K562 (cell line): Measurements from ENCODE around the gene SAMD9. TPM values are rescaled to one million over a fixed set of nuclear protein-coding genes. Genes with fewer than 3 reads are reported as not detected.
A peak's percentile ranks its signal among the peaks of the same experiment; 100 is the strongest.

ENCODE experiments used
- ATAC-seq: fragments of 200-7000 bp; cut with Tn5 transposase; 3 replicates; pipeline ENCODE4 v1.9.1; 2020; ENCODE audit warnings: moderate library complexity
- BruUV-seq: library from RNA; stranded (reverse); fragments of 400-500 nt; replicated peaks from 2 replicates; lab custom pipeline; 2021; lab: Mats Ljungman, UMichigan
- CTCF ChIA-PET: fragments of 300-600 bp; formaldehyde crosslinking; extraction: SDS; loops from one replicate; lab custom pipeline; 2021; ENCODE audit warnings: low intra/inter-chr PET ratio; lab: Yijun Ruan, JAX
- POLR2A ChIA-PET: fragments of 300-600, 350-650 bp; sonication (Branson Sonifier 250); formaldehyde crosslinking; extraction: SDS; loops from one replicate; lab custom pipeline; 2021; ENCODE audit warnings: antibody characterized with exemption, inconsistent platforms; lab: Yijun Ruan, JAX
- DNase-seq, 4 experiments: peaks; one replicate each; pipeline versions ENCODE4 v3.0.0 to v3.0.0-alpha.2; 2011 to 2018; ENCODE audit warnings: low spot score in 3 of 4, mixed read lengths in 3 of 4; ENCODE audit errors: extremely low read depth in 1 of 4
- FAIRE-seq: peaks from 2 replicates; lab custom pipeline; 2011; peaks lifted over from hg19 to GRCh38; lab: Jason Lieb, UNC
- H2AFZ ChIP-seq: 2 replicates; pipeline ENCODE4 v1.6.0; 2011; ENCODE audit warnings: low read depth, low read length, control low read depth, inconsistent platforms
- H3K27ac ChIP-seq: fragments of 200-600 bp; 3 replicates; pipeline ENCODE4 v1.8.0; 2011; ENCODE audit warnings: low read depth, mild to moderate bottlenecking, control low read depth, inconsistent platforms, low read length, moderate library complexity, mixed read lengths; ENCODE audit errors: extremely low read depth
- H3K27me3 ChIP-seq, 2 experiments: fragments of 300-600 bp in 1 of 2; 2 replicates in 1 of 2; 3 replicates in 1 of 2; pipeline versions ENCODE4 v1.6.0 to v1.8.0; 2011; ENCODE audit warnings: inconsistent platforms in 2 of 2, low read length in 2 of 2, mild to moderate bottlenecking in 1 of 2, mixed read lengths in 1 of 2, moderate library complexity in 1 of 2; ENCODE audit not compliant: control insufficient read depth in 2 of 2, insufficient read depth in 2 of 2
- H3K36me3 ChIP-seq: fragments of 300-600 bp; 3 replicates; pipeline ENCODE4 v1.8.0; 2011; ENCODE audit warnings: mild to moderate bottlenecking, low read length, inconsistent platforms; ENCODE audit not compliant: control insufficient read depth, insufficient read depth
- H3K4me1 ChIP-seq, 2 experiments: fragments of 200-600 bp in 1 of 2; replicated peaks in 1 of 2; 2 replicates in 1 of 2; 3 replicates in 1 of 2; pipeline versions ENCODE4 v1.5.1 to v1.8.0; 2011; ENCODE audit warnings: inconsistent platforms in 2 of 2, low read length in 2 of 2, mild to moderate bottlenecking in 1 of 2, mixed read lengths in 1 of 2, moderate library complexity in 1 of 2; ENCODE audit not compliant: control insufficient read depth in 2 of 2, insufficient read depth in 2 of 2
- H3K4me2 ChIP-seq: 2 replicates; pipeline ENCODE4 v1.6.1; 2011; ENCODE audit warnings: low read length, control low read depth, inconsistent platforms, mixed read lengths; ENCODE audit not compliant: insufficient read depth
- H3K4me3 ChIP-seq: fragments of 200-600 bp; sonication (generic), shearing (Covaris generic); 2 replicates; pipeline ENCODE4 v1.5.1; 2016; ENCODE audit warnings: control low read depth, inconsistent platforms
- H3K79me2 ChIP-seq: fragments of 200-600 bp; 3 replicates; pipeline ENCODE4 v1.8.0; 2011; ENCODE audit warnings: low read length, inconsistent platforms; ENCODE audit not compliant: control insufficient read depth, insufficient read depth
- H3K9ac ChIP-seq, 2 experiments: 2 replicates each; pipeline versions ENCODE4 v1.6.0 to v1.6.1; 2011; ENCODE audit warnings: low read depth in 2 of 2, low read length in 2 of 2, control low read depth in 1 of 2, inconsistent platforms in 1 of 2, mild to moderate bottlenecking in 1 of 2, mixed read lengths in 1 of 2; ENCODE audit not compliant: insufficient read depth in 1 of 2
- H3K9me1 ChIP-seq: one replicate; pipeline ENCODE4 v1.6.0; 2011; ENCODE audit warnings: inconsistent platforms, mild to moderate bottlenecking, low read length, moderate library complexity; ENCODE audit not compliant: control insufficient read depth, insufficient read depth
- H3K9me3 ChIP-seq: replicated peaks from 2 replicates; pipeline ENCODE4 v1.5.1; 2011; ENCODE audit warnings: low read depth, low read length, inconsistent platforms; ENCODE audit not compliant: control insufficient read depth, insufficient read depth
- H4K20me1 ChIP-seq: replicated peaks from 2 replicates; pipeline ENCODE4 v1.6.1; 2011; ENCODE audit warnings: low read length, inconsistent platforms, mixed read lengths; ENCODE audit not compliant: control insufficient read depth, insufficient read depth
- ATF7 ChIP-seq: fragments of 450-650 bp; IDR thresholded peaks from 2 replicates; pipeline ENCODE4 v1.7.1; 2014; ENCODE audit warnings: mild to moderate bottlenecking, moderate library complexity
- FOXP1 ChIP-seq: sonication (generic); formaldehyde crosslinking; IDR thresholded peaks from 2 replicates; pipeline ENCODE4 v1.8.0; 2022; ENCODE audit warnings: mild to moderate bottlenecking, missing genetic modification reagents
- ZBED1 ChIP-seq: IDR thresholded peaks from 2 replicates; pipeline ENCODE4 v1.6.1; 2014
- ZNF133 ChIP-seq: fragments of 250-450 bp; sonication (Bioruptor Pico); IDR thresholded peaks from 2 replicates; pipeline ENCODE4 v1.4.0; 2020; ENCODE audit warnings: mild to moderate bottlenecking
- WGBS: fragments of 100-300 bp; shearing (Covaris generic); methylation state at CpG from one replicate; pipeline ENCODE4 v1.1.6; 2016; ENCODE audit warnings: low coverage, mixed read lengths; ENCODE audit not compliant: insufficient coverage; ENCODE audit errors: missing lambda C conversion rate; 5-methylcytosine and 5-hydroxymethylcytosine counted together
- in situ Hi-C: fragments of 300-500 bp; cut with MboI; formaldehyde crosslinking; loops from 4 replicates; pipeline ENCODE4 v1.15.0; 2018; ENCODE audit warnings: inconsistent platforms, mixed read lengths
- intact Hi-C: fragments of 100-400 bp; cut with micrococcal nuclease; formaldehyde crosslinking; loops from 2 replicates; pipeline ENCODE4 v1.14.2; 2022
- polyA plus RNA-seq, 8 experiments: library from polyadenylated mRNA; depleted of rRNA in 4 of 8; stranded (reverse) in 5 of 8; unstranded in 3 of 8; fragments of >200 nt; fragmentation: Nextera tagmentation in 2 of 8; fragmentation: Illumina TruSeq in 1 of 8; extraction: Ambion mirVana in 2 of 8; extraction: Trizol in 1 of 8; gene quantifications; 2 replicates each; pipeline versions ENCODE4 v1.2.1 to v1.2.3, GENCODE V29; 2011 to 2014; ENCODE audit warnings: inconsistent platforms in 1 of 8, missing spikeins in 1 of 8
- total RNA-seq, 7 experiments: library from RNA; depleted of rRNA in 6 of 7; stranded (reverse); fragments of >200 nt in 6 of 7; fragmentation: Illumina TruSeq in 2 of 7; extraction: Trizol in 2 of 7; gene quantifications; 2 replicates each; pipeline versions ENCODE4 v1.2.1 to v1.2.3, GENCODE V29; 2011 to 2021; ENCODE audit warnings: low replicate concordance in 1 of 7
- TF ChIP-seq, protein P1 (sequence below): fragments of 450-650 bp; IDR thresholded peaks from 2 replicates; pipeline ENCODE4 v1.6.1; 2016; ENCODE audit warnings: mild to moderate bottlenecking, moderate library complexity
- TF ChIP-seq, protein P2 (sequence below): IDR thresholded peaks from 2 replicates; pipeline ENCODE4 v1.6.1; 2011; ENCODE audit not compliant: insufficient read length; ENCODE audit errors: extremely low read depth
- TF ChIP-seq, protein P3 (sequence below), 2 experiments: fragments of 450-650 bp in 1 of 2; sonication (generic) in 1 of 2; formaldehyde crosslinking in 1 of 2; IDR thresholded peaks in 1 of 2; conservative IDR thresholded peaks in 1 of 2; 2 replicates each; pipeline versions ENCODE4 v1.6.1 to v1.8.1; 2016 to 2023; ENCODE audit warnings: mild to moderate bottlenecking in 2 of 2, moderate library complexity in 2 of 2, inconsistent platforms in 1 of 2, missing genetic modification reagents in 1 of 2

Gene SAMD9
- total and polyA plus RNA-seq, 9 of the 15 experiments (the other 6 are each of a cell fraction or from before 2014, with no cell fraction given): 1.0 to 4.0 (median 1.9) TPM

DNA sequence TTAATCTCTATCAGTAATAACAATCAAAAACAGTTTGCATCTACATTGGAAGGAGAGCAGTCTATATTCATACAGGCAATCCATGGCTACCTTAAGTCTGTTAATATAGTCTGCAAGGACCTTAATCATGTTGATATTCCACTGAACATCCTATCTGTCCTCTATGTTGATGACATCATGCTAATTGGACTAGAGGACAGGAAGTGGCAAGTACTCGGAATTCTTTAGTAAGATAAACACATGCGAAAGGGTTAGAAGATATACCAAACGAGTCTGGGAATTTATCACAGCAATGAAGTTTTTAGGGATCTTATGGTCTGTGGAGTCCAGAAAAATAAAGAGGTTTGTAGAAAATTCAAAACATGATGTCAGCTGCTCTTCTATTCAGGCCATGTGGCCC is 41.7 kb upstream of the SAMD9 start:
- no TSS peak for BruUV-seq
- no peaks in the 10 kb centered on the region for H4K20me1 ChIP-seq
- intact Hi-C loops (no loop called here), in situ Hi-C loops (no loop called here)
- H3K79me2 ChIP-seq: no peaks in the 10 kb centered on the region
- H3K4me3 ChIP-seq: no peak overlapping the region
- ChIA-PET CTCF (no interaction called here), POLR2A (no interaction called here)
- H3K36me3 ChIP-seq: no peaks in the 10 kb centered on the region
- no peak for FAIRE-seq
- no peaks in the 10 kb centered on the region for H3K4me1 ChIP-seq
- H3K27ac ChIP-seq: no peak overlapping the region
- no peak overlapping the region for H2AFZ ChIP-seq
- DNase-seq: no peak
- H3K9me1 ChIP-seq: no peaks in the 10 kb centered on the region
- H3K27me3 ChIP-seq: no peaks in the 10 kb centered on the region
- WGBS: 0% methylated on average over 3 of the region's 3 CpGs
- no peak for ATAC-seq
- H3K9ac ChIP-seq: no peak overlapping the region
- no peaks in the 10 kb centered on the region for H3K9me3 ChIP-seq
- H3K4me2 ChIP-seq: no peak overlapping the region
- TF ChIP-seq, protein P1, sequence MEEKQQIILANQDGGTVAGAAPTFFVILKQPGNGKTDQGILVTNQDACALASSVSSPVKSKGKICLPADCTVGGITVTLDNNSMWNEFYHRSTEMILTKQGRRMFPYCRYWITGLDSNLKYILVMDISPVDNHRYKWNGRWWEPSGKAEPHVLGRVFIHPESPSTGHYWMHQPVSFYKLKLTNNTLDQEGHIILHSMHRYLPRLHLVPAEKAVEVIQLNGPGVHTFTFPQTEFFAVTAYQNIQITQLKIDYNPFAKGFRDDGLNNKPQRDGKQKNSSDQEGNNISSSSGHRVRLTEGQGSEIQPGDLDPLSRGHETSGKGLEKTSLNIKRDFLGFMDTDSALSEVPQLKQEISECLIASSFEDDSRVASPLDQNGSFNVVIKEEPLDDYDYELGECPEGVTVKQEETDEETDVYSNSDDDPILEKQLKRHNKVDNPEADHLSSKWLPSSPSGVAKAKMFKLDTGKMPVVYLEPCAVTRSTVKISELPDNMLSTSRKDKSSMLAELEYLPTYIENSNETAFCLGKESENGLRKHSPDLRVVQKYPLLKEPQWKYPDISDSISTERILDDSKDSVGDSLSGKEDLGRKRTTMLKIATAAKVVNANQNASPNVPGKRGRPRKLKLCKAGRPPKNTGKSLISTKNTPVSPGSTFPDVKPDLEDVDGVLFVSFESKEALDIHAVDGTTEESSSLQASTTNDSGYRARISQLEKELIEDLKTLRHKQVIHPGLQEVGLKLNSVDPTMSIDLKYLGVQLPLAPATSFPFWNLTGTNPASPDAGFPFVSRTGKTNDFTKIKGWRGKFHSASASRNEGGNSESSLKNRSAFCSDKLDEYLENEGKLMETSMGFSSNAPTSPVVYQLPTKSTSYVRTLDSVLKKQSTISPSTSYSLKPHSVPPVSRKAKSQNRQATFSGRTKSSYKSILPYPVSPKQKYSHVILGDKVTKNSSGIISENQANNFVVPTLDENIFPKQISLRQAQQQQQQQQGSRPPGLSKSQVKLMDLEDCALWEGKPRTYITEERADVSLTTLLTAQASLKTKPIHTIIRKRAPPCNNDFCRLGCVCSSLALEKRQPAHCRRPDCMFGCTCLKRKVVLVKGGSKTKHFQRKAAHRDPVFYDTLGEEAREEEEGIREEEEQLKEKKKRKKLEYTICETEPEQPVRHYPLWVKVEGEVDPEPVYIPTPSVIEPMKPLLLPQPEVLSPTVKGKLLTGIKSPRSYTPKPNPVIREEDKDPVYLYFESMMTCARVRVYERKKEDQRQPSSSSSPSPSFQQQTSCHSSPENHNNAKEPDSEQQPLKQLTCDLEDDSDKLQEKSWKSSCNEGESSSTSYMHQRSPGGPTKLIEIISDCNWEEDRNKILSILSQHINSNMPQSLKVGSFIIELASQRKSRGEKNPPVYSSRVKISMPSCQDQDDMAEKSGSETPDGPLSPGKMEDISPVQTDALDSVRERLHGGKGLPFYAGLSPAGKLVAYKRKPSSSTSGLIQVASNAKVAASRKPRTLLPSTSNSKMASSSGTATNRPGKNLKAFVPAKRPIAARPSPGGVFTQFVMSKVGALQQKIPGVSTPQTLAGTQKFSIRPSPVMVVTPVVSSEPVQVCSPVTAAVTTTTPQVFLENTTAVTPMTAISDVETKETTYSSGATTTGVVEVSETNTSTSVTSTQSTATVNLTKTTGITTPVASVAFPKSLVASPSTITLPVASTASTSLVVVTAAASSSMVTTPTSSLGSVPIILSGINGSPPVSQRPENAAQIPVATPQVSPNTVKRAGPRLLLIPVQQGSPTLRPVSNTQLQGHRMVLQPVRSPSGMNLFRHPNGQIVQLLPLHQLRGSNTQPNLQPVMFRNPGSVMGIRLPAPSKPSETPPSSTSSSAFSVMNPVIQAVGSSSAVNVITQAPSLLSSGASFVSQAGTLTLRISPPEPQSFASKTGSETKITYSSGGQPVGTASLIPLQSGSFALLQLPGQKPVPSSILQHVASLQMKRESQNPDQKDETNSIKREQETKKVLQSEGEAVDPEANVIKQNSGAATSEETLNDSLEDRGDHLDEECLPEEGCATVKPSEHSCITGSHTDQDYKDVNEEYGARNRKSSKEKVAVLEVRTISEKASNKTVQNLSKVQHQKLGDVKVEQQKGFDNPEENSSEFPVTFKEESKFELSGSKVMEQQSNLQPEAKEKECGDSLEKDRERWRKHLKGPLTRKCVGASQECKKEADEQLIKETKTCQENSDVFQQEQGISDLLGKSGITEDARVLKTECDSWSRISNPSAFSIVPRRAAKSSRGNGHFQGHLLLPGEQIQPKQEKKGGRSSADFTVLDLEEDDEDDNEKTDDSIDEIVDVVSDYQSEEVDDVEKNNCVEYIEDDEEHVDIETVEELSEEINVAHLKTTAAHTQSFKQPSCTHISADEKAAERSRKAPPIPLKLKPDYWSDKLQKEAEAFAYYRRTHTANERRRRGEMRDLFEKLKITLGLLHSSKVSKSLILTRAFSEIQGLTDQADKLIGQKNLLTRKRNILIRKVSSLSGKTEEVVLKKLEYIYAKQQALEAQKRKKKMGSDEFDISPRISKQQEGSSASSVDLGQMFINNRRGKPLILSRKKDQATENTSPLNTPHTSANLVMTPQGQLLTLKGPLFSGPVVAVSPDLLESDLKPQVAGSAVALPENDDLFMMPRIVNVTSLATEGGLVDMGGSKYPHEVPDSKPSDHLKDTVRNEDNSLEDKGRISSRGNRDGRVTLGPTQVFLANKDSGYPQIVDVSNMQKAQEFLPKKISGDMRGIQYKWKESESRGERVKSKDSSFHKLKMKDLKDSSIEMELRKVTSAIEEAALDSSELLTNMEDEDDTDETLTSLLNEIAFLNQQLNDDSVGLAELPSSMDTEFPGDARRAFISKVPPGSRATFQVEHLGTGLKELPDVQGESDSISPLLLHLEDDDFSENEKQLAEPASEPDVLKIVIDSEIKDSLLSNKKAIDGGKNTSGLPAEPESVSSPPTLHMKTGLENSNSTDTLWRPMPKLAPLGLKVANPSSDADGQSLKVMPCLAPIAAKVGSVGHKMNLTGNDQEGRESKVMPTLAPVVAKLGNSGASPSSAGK: no peak
- TF ChIP-seq, protein P2, sequence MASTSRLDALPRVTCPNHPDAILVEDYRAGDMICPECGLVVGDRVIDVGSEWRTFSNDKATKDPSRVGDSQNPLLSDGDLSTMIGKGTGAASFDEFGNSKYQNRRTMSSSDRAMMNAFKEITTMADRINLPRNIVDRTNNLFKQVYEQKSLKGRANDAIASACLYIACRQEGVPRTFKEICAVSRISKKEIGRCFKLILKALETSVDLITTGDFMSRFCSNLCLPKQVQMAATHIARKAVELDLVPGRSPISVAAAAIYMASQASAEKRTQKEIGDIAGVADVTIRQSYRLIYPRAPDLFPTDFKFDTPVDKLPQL: no peak
- no peak for TF ChIP-seq ZNF133 (CRISPR knock-in tag)
- TF ChIP-seq, protein P3, sequence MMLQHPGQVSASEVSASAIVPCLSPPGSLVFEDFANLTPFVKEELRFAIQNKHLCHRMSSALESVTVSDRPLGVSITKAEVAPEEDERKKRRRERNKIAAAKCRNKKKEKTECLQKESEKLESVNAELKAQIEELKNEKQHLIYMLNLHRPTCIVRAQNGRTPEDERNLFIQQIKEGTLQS (IDR thresholded peaks at IDR 0.05): peak; percentile 63
- TF ChIP-seq, protein P3 (CRISPR knock-in tag; conservative IDR thresholded peaks at IDR 0.05): no peak
- TF ChIP-seq ATF7: peak; percentile 56; the same call in 1 of the 2 replicates
- TF ChIP-seq ZBED1: no peak
- no peak for TF ChIP-seq FOXP1
